H9 (cell line): ENCODE data around the gene TEX264. TPM values are rescaled to one million over a fixed set of nuclear protein-coding genes. Genes with fewer than 3 reads are reported as not detected.

Source experiments
- DNase-seq: peaks from one replicate; pipeline ENCODE4 v3.0.0-alpha.2; 2017
- H2AFZ ChIP-seq: one replicate; pipeline ENCODE4 v1.6.1; 2013; ENCODE audit warnings: mild to moderate bottlenecking, low read length, control low read depth, moderate library complexity
- H2AK5ac ChIP-seq: 2 replicates; pipeline ENCODE4 v1.6.1; 2013; ENCODE audit warnings: low read length, control low read depth, mixed read lengths; ENCODE audit not compliant: insufficient read length
- H2BK120ac ChIP-seq: one replicate; pipeline ENCODE4 v1.6.1; 2013; ENCODE audit warnings: low read depth, mild to moderate bottlenecking, low read length, control low read depth, inconsistent platforms; ENCODE audit not compliant: poor library complexity, severe bottlenecking
- H2BK12ac ChIP-seq: 2 replicates; pipeline ENCODE4 v1.6.1; 2013; ENCODE audit warnings: low read length, control low read depth, mixed read lengths, low read depth; ENCODE audit not compliant: insufficient read length
- H2BK15ac ChIP-seq: 2 replicates; pipeline ENCODE4 v1.6.1; 2013; ENCODE audit warnings: low read depth, low read length, control low read depth
- H2BK20ac ChIP-seq: one replicate; pipeline ENCODE4 v1.6.1; 2013; ENCODE audit warnings: low read depth, mild to moderate bottlenecking, low read length, control low read depth, inconsistent platforms; ENCODE audit not compliant: poor library complexity, severe bottlenecking
- H2BK5ac ChIP-seq: 2 replicates; pipeline ENCODE4 v1.6.1; 2013; ENCODE audit warnings: low read length, control low read depth, mixed read lengths; ENCODE audit not compliant: insufficient read length
- H3K14ac ChIP-seq: 2 replicates; pipeline ENCODE4 v1.6.1; 2013; ENCODE audit warnings: low read length, control low read depth; ENCODE audit not compliant: insufficient read depth
- H3K18ac ChIP-seq: 2 replicates; pipeline ENCODE4 v1.6.1; 2013; ENCODE audit warnings: low read depth, mild to moderate bottlenecking, mixed read lengths, low read length, control low read depth; ENCODE audit not compliant: insufficient read length
- H3K23ac ChIP-seq: 2 replicates; pipeline ENCODE4 v1.6.1; 2013; ENCODE audit warnings: low read length, control low read depth, mixed read lengths, low read depth; ENCODE audit not compliant: insufficient read length
- H3K23me2 ChIP-seq: 2 replicates; pipeline ENCODE4 v1.6.1; 2013; ENCODE audit warnings: low read depth, mild to moderate bottlenecking, mixed read lengths, low read length, control low read depth; ENCODE audit not compliant: insufficient read length, poor library complexity, severe bottlenecking
- H3K27ac ChIP-seq: 2 replicates; pipeline ENCODE4 v1.5.1; 2013; ENCODE audit warnings: low read length, control low read depth, mixed read lengths, low read depth; ENCODE audit not compliant: insufficient read length
- H3K27me3 ChIP-seq: 2 replicates; pipeline ENCODE4 v1.6.1; 2013; ENCODE audit warnings: low read length, control low read depth, inconsistent platforms; ENCODE audit not compliant: insufficient read depth
- H3K4ac ChIP-seq: 2 replicates; pipeline ENCODE4 v1.6.1; 2013; ENCODE audit warnings: low read depth, mild to moderate bottlenecking, control low read depth, inconsistent platforms, low read length, moderate library complexity
- H3K4me1 ChIP-seq: 2 replicates; pipeline ENCODE4 v1.6.1; 2013; ENCODE audit warnings: low read length, control low read depth, inconsistent platforms; ENCODE audit not compliant: insufficient read depth
- H3K4me2 ChIP-seq: 2 replicates; pipeline ENCODE4 v1.6.1; 2013; ENCODE audit warnings: low read length, control low read depth, mixed read lengths; ENCODE audit not compliant: insufficient read length, insufficient read depth
- H3K56ac ChIP-seq: 2 replicates; pipeline ENCODE4 v1.6.1; 2013; ENCODE audit warnings: low read depth, mild to moderate bottlenecking, mixed read lengths, low read length, control low read depth; ENCODE audit not compliant: insufficient read length
- H3K79me1 ChIP-seq: 2 replicates; pipeline ENCODE4 v1.6.1; 2013; ENCODE audit warnings: low read depth, mild to moderate bottlenecking, moderate library complexity, low read length, control low read depth, inconsistent platforms; ENCODE audit not compliant: insufficient read depth, poor library complexity, severe bottlenecking
- H3K79me2 ChIP-seq: 2 replicates; pipeline ENCODE4 v1.6.1; 2013; ENCODE audit warnings: low read length, control low read depth, inconsistent platforms; ENCODE audit not compliant: insufficient read depth
- H3K9ac ChIP-seq: 2 replicates; pipeline ENCODE4 v1.6.1; 2013; ENCODE audit warnings: low read length, control low read depth, mixed read lengths; ENCODE audit not compliant: insufficient read length; ENCODE audit errors: extremely low read depth
- H3K9me3 ChIP-seq: one replicate; pipeline ENCODE4 v1.6.1; 2013; ENCODE audit warnings: low read depth, low read length, inconsistent platforms; ENCODE audit not compliant: control insufficient read depth
- H3T11ph ChIP-seq: one replicate; pipeline ENCODE4 v1.6.1; 2013; ENCODE audit warnings: mild to moderate bottlenecking, low read length, control low read depth, inconsistent platforms
- H4K20me1 ChIP-seq: one replicate; pipeline ENCODE4 v1.6.1; 2013; ENCODE audit not compliant: control insufficient read depth, insufficient read length, insufficient read depth
- H4K5ac ChIP-seq: 2 replicates; pipeline ENCODE4 v1.6.1; 2013; ENCODE audit warnings: low read depth, mild to moderate bottlenecking, mixed read lengths, low read length, control low read depth; ENCODE audit not compliant: insufficient read length
- H4K8ac ChIP-seq: replicated peaks from 2 replicates; pipeline ENCODE4 v1.6.1; 2013; ENCODE audit warnings: low read length, control low read depth, mixed read lengths, low read depth; ENCODE audit not compliant: insufficient read length
- H4K91ac ChIP-seq: 2 replicates; pipeline ENCODE4 v1.6.1; 2013; ENCODE audit warnings: low read depth, mild to moderate bottlenecking, moderate library complexity, mixed read lengths, low read length, control low read depth; ENCODE audit not compliant: insufficient read length
- H3K27ac Mint-ChIP-seq, 3 experiments: 2 replicates in 2 of 3; 3 replicates in 1 of 3; pipeline ENCODE4 v1.8.0; 2020 to 2021; ENCODE audit warnings: mixed read lengths in 3 of 3, mild to moderate bottlenecking in 1 of 3, moderate library complexity in 1 of 3
- H3K27me3 Mint-ChIP-seq: 2 replicates; pipeline ENCODE4 v1.8.0; 2021; ENCODE audit warnings: low read depth, mild to moderate bottlenecking, moderate library complexity, mixed read lengths
- H3K36me3 Mint-ChIP-seq, 3 experiments: 2 replicates in 2 of 3; 3 replicates in 1 of 3; pipeline ENCODE4 v1.8.0; 2020 to 2021; ENCODE audit warnings: low read depth in 3 of 3, mixed read lengths in 3 of 3; ENCODE audit not compliant: insufficient read depth in 1 of 3
- H3K4me1 Mint-ChIP-seq, 2 experiments: 2 replicates each; pipeline ENCODE4 v1.8.0; 2020; ENCODE audit warnings: mixed read lengths in 2 of 2
- H3K4me3 Mint-ChIP-seq, 2 experiments: 2 replicates in 1 of 2; 3 replicates in 1 of 2; pipeline ENCODE4 v1.8.0; 2020 to 2021; ENCODE audit warnings: mild to moderate bottlenecking in 2 of 2, mixed read lengths in 2 of 2, moderate library complexity in 1 of 2
- H3K9me3 Mint-ChIP-seq, 2 experiments: 2 replicates in 1 of 2; 3 replicates in 1 of 2; pipeline ENCODE4 v1.8.0; 2020; ENCODE audit warnings: mild to moderate bottlenecking in 2 of 2, mixed read lengths in 2 of 2, moderate library complexity in 1 of 2
- WGBS: extraction: QIAGEN DNeasy Blood & Tissue Kit; methylation state at CpG from one replicate; pipeline ENCODE4 v1.1.7; 2013; ENCODE audit warnings: missing lambda C conversion rate, low lambda C conversion rate, mixed read lengths; ENCODE audit not compliant: insufficient read length; ENCODE audit errors: extremely low coverage; 5-methylcytosine and 5-hydroxymethylcytosine counted together
- total RNA-seq: library from RNA; stranded (reverse); gene quantifications from 2 replicates; pipeline ENCODE4 v1.2.1, GENCODE V29; 2021
- TF ChIP-seq, protein P1 (sequence below): fragments of 200-600 bp; sonication (generic); conservative IDR thresholded peaks from 3 replicates; pipeline ENCODE4 v1.8.0; 2021; ENCODE audit warnings: antibody characterized with exemption, mild to moderate bottlenecking

Gene TEX264
- total RNA-seq, 1 experiment from 2014 or later: 17.3 TPM

GRCh38 chr3:51659942-51660341 lies 11.1 kb upstream of the TEX264 start:
- Histone ChIP-seq H3K9me3 (no peaks in the 10 kb centered on the region), H2AFZ (no peak overlapping the region), H3K23me2 (no peaks in the 10 kb centered on the region), H3K27me3 (no peaks in the 10 kb centered on the region), H2AK5ac (no peak overlapping the region), H3K27ac (no peak overlapping the region), H3K14ac (no peak overlapping the region), H3K4ac (no peak overlapping the region), H3K9ac (no peak overlapping the region), H3K79me2 (no peaks in the 10 kb centered on the region), H2BK5ac (no peak overlapping the region), H4K5ac (no peak overlapping the region), H4K8ac (no peak overlapping the region), H2BK12ac (no peak overlapping the region), H2BK120ac (no peak overlapping the region), H4K20me1 (no peaks in the 10 kb centered on the region), H4K91ac (no peak overlapping the region), H3K23ac (no peak overlapping the region), H3K79me1 (no peaks in the 10 kb centered on the region), H3T11ph (no peak overlapping the region), H3K4me1 (no peaks in the 10 kb centered on the region), H3K18ac (no peak overlapping the region), H2BK15ac (no peak overlapping the region), H3K56ac (no peak overlapping the region), H2BK20ac (no peak overlapping the region), H3K4me2 (no peak overlapping the region)
- no peaks in the 10 kb centered on the region for H3K27me3 Mint-ChIP-seq
- TF ChIP-seq, protein P1, sequence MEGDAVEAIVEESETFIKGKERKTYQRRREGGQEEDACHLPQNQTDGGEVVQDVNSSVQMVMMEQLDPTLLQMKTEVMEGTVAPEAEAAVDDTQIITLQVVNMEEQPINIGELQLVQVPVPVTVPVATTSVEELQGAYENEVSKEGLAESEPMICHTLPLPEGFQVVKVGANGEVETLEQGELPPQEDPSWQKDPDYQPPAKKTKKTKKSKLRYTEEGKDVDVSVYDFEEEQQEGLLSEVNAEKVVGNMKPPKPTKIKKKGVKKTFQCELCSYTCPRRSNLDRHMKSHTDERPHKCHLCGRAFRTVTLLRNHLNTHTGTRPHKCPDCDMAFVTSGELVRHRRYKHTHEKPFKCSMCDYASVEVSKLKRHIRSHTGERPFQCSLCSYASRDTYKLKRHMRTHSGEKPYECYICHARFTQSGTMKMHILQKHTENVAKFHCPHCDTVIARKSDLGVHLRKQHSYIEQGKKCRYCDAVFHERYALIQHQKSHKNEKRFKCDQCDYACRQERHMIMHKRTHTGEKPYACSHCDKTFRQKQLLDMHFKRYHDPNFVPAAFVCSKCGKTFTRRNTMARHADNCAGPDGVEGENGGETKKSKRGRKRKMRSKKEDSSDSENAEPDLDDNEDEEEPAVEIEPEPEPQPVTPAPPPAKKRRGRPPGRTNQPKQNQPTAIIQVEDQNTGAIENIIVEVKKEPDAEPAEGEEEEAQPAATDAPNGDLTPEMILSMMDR: no peak
- H3K4me1 Mint-ChIP-seq: no peaks in the 10 kb centered on the region
- H3K9me3 Mint-ChIP-seq: no peaks in the 10 kb centered on the region
- H3K36me3 Mint-ChIP-seq: peaks cover 42 to 77% (median 70%) of the 10 kb centered on the region in 3 experiments
- DNase-seq: no peak
- WGBS: no CpG with 5 or more reads among the region's 9 CpGs
- H3K4me3 Mint-ChIP-seq: no peak overlapping the region
- H3K27ac Mint-ChIP-seq: no peak overlapping the region
